ENCODE measurements around the gene FBXO7.

The FBXO7 gene

GRCh38 chr22:32533265-32534111 is 58.9 kb downstream of the FBXO7 start:
- DNase-seq: no peak

GRCh38 chr22:32534252-32535235 is 59.9 kb downstream of the FBXO7 start:
- no peak for DNase-seq

GRCh38 chr22:32535531-32536190 is 61.0 kb downstream of the FBXO7 start:
- no peak for DNase-seq

- no peak for DNase-seq
Measured at GRCh38 chr22:32536352-32536751, 61.7 kb downstream of the FBXO7 start.

GRCh38 chr22:32538521-32538920 is 63.9 kb downstream of the FBXO7 start:
- DNase-seq: no peak

GRCh38 chr22:32539631-32540421 is 65.2 kb downstream of the FBXO7 start:
- no peak for DNase-seq

- no peak for DNase-seq
Measured at GRCh38 chr22:32541481-32541880, 66.9 kb downstream of the FBXO7 start.

- DNase-seq: no peak
Measured at GRCh38 chr22:32542066-32542676, 67.6 kb downstream of the FBXO7 start.

- DNase-seq: no peak
Measured at GRCh38 chr22:32542677-32543357, 68.2 kb downstream of the FBXO7 start.

- DNase-seq: no peak
Measured at GRCh38 chr22:32544953-32545558, 70.4 kb downstream of the FBXO7 start.

- DNase-seq: no peak
Measured at GRCh38 chr22:32545801-32546200, 71.2 kb downstream of the FBXO7 start.

GRCh38 chr22:32546496-32546895 is 71.9 kb downstream of the FBXO7 start:
- DNase-seq: no peak

- DNase-seq: no peak
Measured at GRCh38 chr22:32546935-32547334, 72.3 kb downstream of the FBXO7 start.

- DNase-seq: no peak
Measured at GRCh38 chr22:32548039-32548438, 73.4 kb downstream of the FBXO7 start.
